Measurements from ENCODE around the gene CRIP2.

Gene CRIP2

DNA sequence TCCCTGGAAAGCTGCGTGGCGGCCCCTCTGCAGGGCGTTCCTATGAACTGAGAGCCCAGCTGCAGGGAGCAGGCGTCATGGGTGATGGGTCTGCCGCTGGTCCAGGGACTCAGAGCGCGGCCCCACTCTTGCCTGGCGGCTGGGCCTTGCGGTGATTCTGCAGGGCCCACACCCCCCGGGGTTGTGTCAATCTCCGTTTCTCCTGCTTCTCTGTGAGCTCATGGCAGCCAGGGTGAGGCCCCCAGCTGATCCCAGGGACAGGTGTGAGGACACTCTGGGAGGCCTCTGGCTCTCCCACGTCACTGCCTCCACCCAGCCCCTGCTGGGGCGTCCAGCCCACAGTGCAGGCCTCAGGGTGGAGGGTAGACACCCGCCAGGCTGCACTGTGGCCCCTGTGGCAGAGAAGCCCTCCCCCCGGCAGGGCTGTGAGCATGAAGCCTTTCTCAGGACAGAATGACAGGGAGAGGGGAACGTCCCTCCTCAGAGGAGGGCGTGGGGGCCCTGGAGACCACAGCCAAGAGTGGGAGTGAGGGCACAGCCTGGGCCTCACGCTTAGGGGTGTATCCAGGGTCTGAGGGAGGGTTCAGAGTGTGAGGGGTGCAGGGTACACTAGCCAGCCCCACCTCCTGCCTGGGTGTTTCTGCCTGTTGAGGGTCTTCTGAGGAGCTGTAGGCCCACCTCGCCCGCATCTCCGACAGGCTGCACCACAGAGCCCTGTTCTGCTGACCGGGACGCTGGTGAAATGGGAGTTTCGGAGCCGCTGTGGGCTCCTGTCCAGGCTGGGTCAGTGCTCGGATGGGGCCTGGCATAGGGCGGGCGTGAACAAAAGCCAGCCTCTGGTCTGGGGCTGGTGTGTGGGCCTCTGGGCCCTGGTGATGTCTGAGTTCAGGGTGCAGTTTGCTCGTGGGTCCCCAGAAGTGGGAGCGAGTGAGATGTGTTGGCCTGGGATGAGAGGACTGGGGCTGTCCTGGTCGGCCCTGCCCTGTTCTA is 26.7 kb upstream of the CRIP2 start:
- no peak overlapping the region for H3K4me3 ChIP-seq (replicated peaks in 1 of 2; ENCODE audit: low read depth in 2 of 2, low read length in 2 of 2)
- TF ChIP-seq, protein P1, sequence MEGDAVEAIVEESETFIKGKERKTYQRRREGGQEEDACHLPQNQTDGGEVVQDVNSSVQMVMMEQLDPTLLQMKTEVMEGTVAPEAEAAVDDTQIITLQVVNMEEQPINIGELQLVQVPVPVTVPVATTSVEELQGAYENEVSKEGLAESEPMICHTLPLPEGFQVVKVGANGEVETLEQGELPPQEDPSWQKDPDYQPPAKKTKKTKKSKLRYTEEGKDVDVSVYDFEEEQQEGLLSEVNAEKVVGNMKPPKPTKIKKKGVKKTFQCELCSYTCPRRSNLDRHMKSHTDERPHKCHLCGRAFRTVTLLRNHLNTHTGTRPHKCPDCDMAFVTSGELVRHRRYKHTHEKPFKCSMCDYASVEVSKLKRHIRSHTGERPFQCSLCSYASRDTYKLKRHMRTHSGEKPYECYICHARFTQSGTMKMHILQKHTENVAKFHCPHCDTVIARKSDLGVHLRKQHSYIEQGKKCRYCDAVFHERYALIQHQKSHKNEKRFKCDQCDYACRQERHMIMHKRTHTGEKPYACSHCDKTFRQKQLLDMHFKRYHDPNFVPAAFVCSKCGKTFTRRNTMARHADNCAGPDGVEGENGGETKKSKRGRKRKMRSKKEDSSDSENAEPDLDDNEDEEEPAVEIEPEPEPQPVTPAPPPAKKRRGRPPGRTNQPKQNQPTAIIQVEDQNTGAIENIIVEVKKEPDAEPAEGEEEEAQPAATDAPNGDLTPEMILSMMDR (IDR thresholded peaks at IDR 0.05; ENCODE audit: low read depth, low read length), result no peak
- no peak for DNase-seq (ENCODE audit: low read depth in 2 of 2)

DNA sequence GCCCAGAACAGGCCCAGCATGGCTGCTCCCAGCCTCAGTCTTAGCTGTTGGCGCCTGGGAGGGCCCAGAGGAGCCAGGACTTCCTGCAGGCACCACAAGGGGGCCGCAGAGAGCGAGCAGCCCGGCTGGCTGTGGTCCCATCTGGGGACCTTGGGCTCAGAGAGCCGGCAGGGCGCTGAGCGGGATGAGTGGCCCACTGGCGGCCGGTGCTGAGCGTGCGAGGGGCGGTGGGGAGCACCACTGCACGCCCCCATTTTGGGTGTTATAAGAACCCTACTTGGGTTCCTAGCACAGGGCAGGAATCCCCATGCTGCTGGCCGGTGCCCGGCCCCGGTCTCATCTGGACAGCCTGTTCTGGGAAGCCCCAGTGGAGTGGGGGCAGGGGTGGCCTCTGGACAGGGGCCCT is 25.9 kb upstream of the CRIP2 start:
- H3K4me3 ChIP-seq (replicated peaks in 1 of 2; ENCODE audit: low read depth in 2 of 2, low read length in 2 of 2), result no peak overlapping the region
- TF ChIP-seq, protein P1 (IDR thresholded peaks at IDR 0.05; ENCODE audit: low read depth, low read length), result peak; percentile 91
- peak; percentile 69 to 70 for DNase-seq (ENCODE audit: low read depth in 2 of 2)

DNA sequence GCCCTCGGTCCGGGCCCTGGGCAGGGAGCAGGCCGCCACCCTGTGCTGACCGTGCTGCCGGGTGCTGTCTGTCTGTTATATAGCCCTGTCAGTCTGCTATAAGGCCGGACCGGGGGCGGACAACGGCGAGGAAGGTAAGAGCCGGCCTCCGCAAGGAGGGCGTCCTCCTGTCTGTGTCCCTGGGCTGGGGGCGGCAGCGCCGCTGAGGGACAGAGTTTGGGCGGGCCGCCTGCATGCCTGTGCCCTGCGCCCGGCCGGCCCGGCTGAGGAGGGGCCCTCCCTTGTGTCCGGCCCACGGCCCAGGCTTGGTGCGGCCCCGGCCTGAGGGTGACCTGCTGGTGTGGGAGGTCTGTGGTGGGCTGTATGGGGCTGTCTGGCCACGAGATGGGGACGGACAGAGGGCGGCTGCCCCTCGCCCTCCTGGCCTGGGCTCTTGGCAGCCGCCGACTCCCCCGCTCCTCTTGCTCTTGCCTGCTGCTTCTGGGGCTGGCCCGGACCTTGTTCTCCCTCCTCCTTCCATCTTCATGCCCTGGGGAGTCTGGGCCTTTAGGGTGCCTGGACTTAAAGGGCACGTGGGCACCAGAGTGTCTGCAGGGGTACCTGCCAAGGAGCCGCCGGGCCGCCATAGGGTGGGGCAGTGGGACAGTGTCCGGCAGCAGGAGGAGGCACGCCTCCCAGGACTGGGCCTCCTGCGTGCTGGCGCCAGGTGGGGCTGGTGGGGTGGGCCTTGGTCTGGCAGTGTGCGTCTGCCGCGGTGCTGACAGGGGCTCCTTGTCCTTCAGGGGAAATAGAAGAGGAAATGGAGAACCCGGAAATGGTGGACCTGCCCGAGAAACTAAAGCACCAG is 25.1 kb upstream of the CRIP2 start:
- H3K4me3 ChIP-seq (replicated peaks in 1 of 2; ENCODE audit: low read depth in 2 of 2, low read length in 2 of 2), result no peak overlapping the region
- TF ChIP-seq, protein P1 (IDR thresholded peaks at IDR 0.05; ENCODE audit: low read depth, low read length), result no peak
- DNase-seq (ENCODE audit: low read depth in 2 of 2), result no peak

DNA sequence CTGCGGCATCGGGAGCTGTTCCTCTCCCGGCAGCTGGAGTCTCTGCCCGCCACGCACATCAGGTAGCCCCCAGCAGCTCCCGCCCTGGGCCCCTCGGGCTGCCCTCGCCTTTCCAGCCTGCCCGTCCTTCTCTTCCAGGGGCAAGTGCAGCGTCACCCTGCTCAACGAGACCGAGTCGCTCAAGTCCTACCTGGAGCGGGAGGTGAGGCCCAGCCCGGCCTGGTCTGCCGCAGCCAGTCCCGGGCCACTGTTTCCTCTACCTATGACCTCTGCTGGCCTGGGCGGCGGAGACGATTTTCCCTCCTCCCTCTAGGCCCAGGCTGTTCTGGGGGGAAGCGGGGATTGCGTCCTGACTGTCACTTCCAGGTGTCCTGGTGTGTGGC is 24.5 kb upstream of the CRIP2 start:
- DNase-seq (ENCODE audit: low read depth in 2 of 2), result no peak
- H3K4me3 ChIP-seq (replicated peaks in 1 of 2; ENCODE audit: low read depth in 2 of 2, low read length in 2 of 2), result no peak overlapping the region
- TF ChIP-seq, protein P1 (IDR thresholded peaks at IDR 0.05; ENCODE audit: low read depth, low read length), result no peak

DNA sequence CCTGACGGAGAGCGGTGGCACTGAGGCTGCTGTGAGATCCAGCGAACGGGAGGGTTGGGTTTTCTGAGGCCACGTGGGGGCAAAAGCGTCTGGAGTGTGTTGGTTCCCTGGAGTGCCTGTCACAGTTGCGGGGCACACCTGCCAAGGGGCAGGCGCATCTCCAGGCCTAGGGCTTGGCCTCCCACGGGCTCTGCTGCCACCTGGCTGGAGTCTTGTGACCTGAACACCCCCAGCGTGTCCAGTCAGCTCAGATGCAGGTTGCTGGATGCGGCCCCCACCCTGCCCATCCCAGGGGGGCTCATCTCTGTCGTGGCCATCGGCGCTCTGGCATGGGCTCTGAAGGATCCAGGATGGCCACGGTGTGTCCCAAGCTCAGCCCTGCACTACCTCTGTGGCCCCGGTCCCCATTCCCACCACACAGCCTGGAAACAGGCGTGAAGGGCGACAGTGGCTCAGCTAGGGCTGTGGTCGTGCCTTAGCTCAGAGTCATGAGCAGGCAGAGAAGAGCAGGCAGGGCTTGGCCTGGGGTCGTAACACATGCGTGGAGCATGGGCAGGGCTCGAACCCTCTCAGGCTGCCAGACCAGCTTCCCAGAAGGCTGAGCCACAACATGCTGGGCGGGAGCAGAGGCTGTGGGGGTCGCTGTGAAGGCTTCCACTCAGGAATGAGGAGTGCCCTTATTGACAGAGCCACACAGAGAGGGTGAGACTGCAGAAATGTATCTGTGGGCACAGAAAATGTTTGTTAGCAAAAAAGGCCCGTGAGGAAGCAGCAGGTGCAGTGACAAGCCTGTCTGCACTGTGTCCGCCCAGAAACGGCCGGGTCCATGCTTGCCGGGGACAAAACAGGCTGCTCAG is 23.5 kb upstream of the CRIP2 start:
- H3K4me3 ChIP-seq (replicated peaks in 1 of 2; ENCODE audit: low read depth in 2 of 2, low read length in 2 of 2), result no peak overlapping the region
- TF ChIP-seq, protein P1 (IDR thresholded peaks at IDR 0.05; ENCODE audit: low read depth, low read length), result no peak
- no peak for DNase-seq (ENCODE audit: low read depth in 2 of 2)

DNA sequence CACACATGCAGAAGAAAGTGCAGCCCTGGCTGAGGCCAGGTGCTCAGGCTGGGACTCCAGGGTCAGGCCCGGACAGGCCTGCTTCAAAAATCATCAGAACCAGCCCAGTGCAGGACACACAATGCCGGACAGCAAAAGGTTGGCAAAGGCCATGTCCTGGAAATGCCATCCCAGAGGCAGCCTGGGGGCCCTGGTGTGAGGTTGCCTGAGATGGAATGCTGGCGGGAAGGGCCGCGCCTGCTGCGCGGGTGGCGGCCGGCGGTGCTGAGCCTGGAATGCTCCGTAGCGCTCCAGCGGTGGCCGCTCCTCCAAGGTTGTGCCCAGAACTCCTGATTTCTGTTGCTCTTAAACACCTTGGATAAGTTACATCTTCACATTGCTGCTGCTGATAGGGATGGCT is 21.7 kb upstream of the CRIP2 start:
- no peak for DNase-seq (ENCODE audit: low read depth in 2 of 2)
- H3K4me3 ChIP-seq (replicated peaks in 1 of 2; ENCODE audit: low read depth in 2 of 2, low read length in 2 of 2), result no peak overlapping the region
- TF ChIP-seq, protein P1 (IDR thresholded peaks at IDR 0.05; ENCODE audit: low read depth, low read length), result no peak

Measured in cardiac fibroblast (primary cell).